WTC11 (cell line): ENCODE data around the gene LDAH. TPM values are rescaled to one million over a fixed set of nuclear protein-coding genes. Genes with fewer than 3 reads are reported as not detected.

Source experiments
- ATAC-seq: fragments of 200-7000 bp; cut with Tn5 transposase; 2 replicates; pipeline ENCODE4 v1.10.0; 2021; ENCODE audit warnings: mild to moderate bottlenecking, moderate library complexity
- CTCF ChIA-PET: fragments of 300-600 bp; sonication (Branson Sonifier 250); formaldehyde crosslinking; loops from one replicate; lab custom pipeline; 2021; ENCODE audit warnings: antibody characterized with exemption; lab: Charles Lee
- POLR2A ChIA-PET: fragments of 350-600 bp; sonication (Branson Sonifier 250); formaldehyde crosslinking; loops from one replicate; lab custom pipeline; 2021; ENCODE audit warnings: antibody characterized with exemption; lab: Charles Lee
- DNase-seq: peaks from one replicate; pipeline ENCODE4 v3.0.0; 2021; ENCODE audit warnings: low spot score
- H3K27ac Mint-ChIP-seq: 2 replicates; pipeline ENCODE4 v1.8.0; 2021; ENCODE audit warnings: mixed read lengths
- H3K27me3 Mint-ChIP-seq: 2 replicates; pipeline ENCODE4 v1.8.0; 2021; ENCODE audit warnings: low read depth, mild to moderate bottlenecking, moderate library complexity, mixed read lengths
- H3K36me3 Mint-ChIP-seq: 2 replicates; pipeline ENCODE4 v1.8.0; 2021; ENCODE audit warnings: mixed read lengths
- H3K4me1 Mint-ChIP-seq: 2 replicates; pipeline ENCODE4 v1.8.0; 2022; ENCODE audit warnings: mixed read lengths
- H3K4me3 Mint-ChIP-seq: 2 replicates; pipeline ENCODE4 v1.8.0; 2021; ENCODE audit warnings: mild to moderate bottlenecking, moderate library complexity, mixed read lengths
- H3K9me3 Mint-ChIP-seq: 2 replicates; pipeline ENCODE4 v1.8.0; 2021; ENCODE audit warnings: mixed read lengths
- AR ChIP-seq: fragments of 250-450 bp; sonication (Bioruptor Pico); IDR thresholded peaks from 2 replicates; pipeline ENCODE4 v1.9.0; 2021; ENCODE audit warnings: mild to moderate bottlenecking
- CBFB ChIP-seq: sonication (generic); formaldehyde crosslinking; IDR thresholded peaks from 2 replicates; pipeline ENCODE4 v1.8.1; 2022; ENCODE audit warnings: mild to moderate bottlenecking, low read depth, missing genetic modification reagents
- CREB1 ChIP-seq: sonication (generic); formaldehyde crosslinking; IDR thresholded peaks from 2 replicates; pipeline ENCODE4 v1.8.0; 2023; ENCODE audit warnings: mild to moderate bottlenecking, missing genetic modification reagents
- ESRRA ChIP-seq: sonication (generic); formaldehyde crosslinking; IDR thresholded peaks from 2 replicates; pipeline ENCODE4 v1.8.1; 2022; ENCODE audit warnings: mild to moderate bottlenecking, missing genetic modification reagents, borderline replicate concordance
- JAZF1 ChIP-seq: fragments of 250-450 bp; sonication (Bioruptor Pico); IDR thresholded peaks from 2 replicates; pipeline ENCODE4 v1.9.0; 2021; ENCODE audit warnings: moderate library complexity, mild to moderate bottlenecking, inconsistent platforms
- JUN ChIP-seq: sonication (generic); formaldehyde crosslinking; IDR thresholded peaks from 2 replicates; pipeline ENCODE4 v1.8.0; 2023; ENCODE audit warnings: mild to moderate bottlenecking, missing genetic modification reagents
- MYBL2 ChIP-seq: sonication (generic); formaldehyde crosslinking; IDR thresholded peaks from 2 replicates; pipeline ENCODE4 v1.8.1; 2023; ENCODE audit warnings: mild to moderate bottlenecking, moderate library complexity, missing genetic modification reagents
- NFATC4 ChIP-seq: fragments of 250-450 bp; sonication (Bioruptor Pico); IDR thresholded peaks from 2 replicates; pipeline ENCODE4 v1.9.0; 2021; ENCODE audit warnings: mild to moderate bottlenecking
- NR1H2 ChIP-seq: sonication (generic); formaldehyde crosslinking; IDR thresholded peaks from 2 replicates; pipeline ENCODE4 v1.9.0; 2021; ENCODE audit warnings: mild to moderate bottlenecking, moderate library complexity, missing genetic modification reagents
- NR2C2 ChIP-seq: sonication (generic); formaldehyde crosslinking; IDR thresholded peaks from 2 replicates; pipeline ENCODE4 v1.8.0; 2022; ENCODE audit warnings: mild to moderate bottlenecking, missing genetic modification reagents
- SMAD3 ChIP-seq: sonication (generic); formaldehyde crosslinking; IDR thresholded peaks from 2 replicates; pipeline ENCODE4 v1.8.0; 2022; ENCODE audit warnings: missing genetic modification reagents, mild to moderate bottlenecking, borderline replicate concordance
- TEAD4 ChIP-seq: sonication (generic); formaldehyde crosslinking; IDR thresholded peaks from 2 replicates; pipeline ENCODE4 v1.8.0; 2022; ENCODE audit warnings: mild to moderate bottlenecking, missing genetic modification reagents
- ZNF317 ChIP-seq: sonication (generic); formaldehyde crosslinking; IDR thresholded peaks from 2 replicates; pipeline ENCODE4 v1.8.1; 2023; ENCODE audit warnings: low read depth, mild to moderate bottlenecking, moderate library complexity, missing genetic modification reagents, borderline replicate concordance
- ZNF396 ChIP-seq: fragments of 250-450 bp; sonication (Bioruptor Pico); IDR thresholded peaks from 2 replicates; pipeline ENCODE4 v1.8.0; 2021; ENCODE audit warnings: mild to moderate bottlenecking, moderate library complexity, borderline replicate concordance
- ZNF416 ChIP-seq: fragments of 250-450 bp; sonication (Bioruptor Pico); IDR thresholded peaks from 2 replicates; pipeline ENCODE4 v1.9.0; 2021; ENCODE audit warnings: mild to moderate bottlenecking, inconsistent platforms
- ZNF512 ChIP-seq: sonication (generic); formaldehyde crosslinking; IDR thresholded peaks from 2 replicates; pipeline ENCODE4 v1.8.1; 2022; ENCODE audit warnings: missing genetic modification reagents, borderline replicate concordance
- total RNA-seq: library from RNA; stranded (reverse); gene quantifications from 3 replicates; pipeline ENCODE4 v1.2.3, GENCODE V29; 2021
- TF ChIP-seq, protein P1 (sequence below): fragments of 250-450 bp; sonication (Bioruptor Pico); IDR thresholded peaks from 2 replicates; pipeline ENCODE4 v2.1.2; 2022; ENCODE audit warnings: mild to moderate bottlenecking, moderate library complexity
- TF ChIP-seq, protein P2 (sequence below): fragments of 250-450 bp; sonication (Bioruptor Pico); IDR thresholded peaks from 2 replicates; pipeline ENCODE4 v1.9.0; 2021; ENCODE audit warnings: mild to moderate bottlenecking
- TF ChIP-seq, protein P3 (sequence below): fragments of 250-450 bp; sonication (Bioruptor Pico); IDR thresholded peaks from 2 replicates; pipeline ENCODE4 v1.9.0; 2021; ENCODE audit warnings: mild to moderate bottlenecking, borderline replicate concordance
- TF ChIP-seq, protein P4 (sequence below): fragments of 200-600 bp; IDR thresholded peaks from 2 replicates; pipeline ENCODE4 v1.8.0; 2022; ENCODE audit warnings: antibody characterized with exemption

The LDAH gene
- total RNA-seq, 1 experiment from 2014 or later: 20.5 TPM

- H3K27me3 Mint-ChIP-seq: no peaks in the 10 kb centered on the region
- no peak overlapping the region for H3K27ac Mint-ChIP-seq
- no peaks in the 10 kb centered on the region for H3K4me1 Mint-ChIP-seq
- DNase-seq (no peak), ATAC-seq (no peak)
- H3K36me3 Mint-ChIP-seq: peaks cover 12% of the 10 kb centered on the region
- peaks cover 6% of the 10 kb centered on the region for H3K9me3 Mint-ChIP-seq
- POLR2A ChIA-PET: no interaction called here
- CTCF ChIA-PET: interaction anchor here (1.3 to 3.5 kb wide), 2 partner anchors 15 to 30 kb away, joined by 5 to 17 read pairs; no protein-coding TSS in a partner anchor
- TF ChIP-seq ZNF416 (CRISPR knock-in tag) (no peak), NR1H2 (CRISPR knock-in tag) (no peak), ZNF512 (CRISPR knock-in tag) (no peak), TEAD4 (no peak), JUN (no peak), CBFB (no peak), ZNF396 (CRISPR knock-in tag) (no peak), SMAD3 (CRISPR knock-in tag) (no peak), JAZF1 (CRISPR knock-in tag) (no peak), ZNF317 (no peak), NFATC4 (CRISPR knock-in tag) (no peak), AR (CRISPR knock-in tag) (no peak), MYBL2 (no peak), ESRRA (CRISPR knock-in tag) (no peak), CREB1 (CRISPR knock-in tag) (no peak), NR2C2 (CRISPR knock-in tag) (no peak)
- TF ChIP-seq, protein P1, sequence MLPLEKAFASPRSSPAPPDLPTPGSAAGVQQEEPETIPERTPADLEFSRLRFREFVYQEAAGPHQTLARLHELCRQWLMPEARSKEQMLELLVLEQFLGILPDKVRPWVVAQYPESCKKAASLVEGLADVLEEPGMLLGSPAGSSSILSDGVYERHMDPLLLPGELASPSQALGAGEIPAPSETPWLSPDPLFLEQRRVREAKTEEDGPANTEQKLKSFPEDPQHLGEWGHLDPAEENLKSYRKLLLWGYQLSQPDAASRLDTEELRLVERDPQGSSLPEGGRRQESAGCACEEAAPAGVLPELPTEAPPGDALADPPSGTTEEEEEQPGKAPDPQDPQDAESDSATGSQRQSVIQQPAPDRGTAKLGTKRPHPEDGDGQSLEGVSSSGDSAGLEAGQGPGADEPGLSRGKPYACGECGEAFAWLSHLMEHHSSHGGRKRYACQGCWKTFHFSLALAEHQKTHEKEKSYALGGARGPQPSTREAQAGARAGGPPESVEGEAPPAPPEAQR (CRISPR knock-in tag): no peak
- TF ChIP-seq, protein P2, sequence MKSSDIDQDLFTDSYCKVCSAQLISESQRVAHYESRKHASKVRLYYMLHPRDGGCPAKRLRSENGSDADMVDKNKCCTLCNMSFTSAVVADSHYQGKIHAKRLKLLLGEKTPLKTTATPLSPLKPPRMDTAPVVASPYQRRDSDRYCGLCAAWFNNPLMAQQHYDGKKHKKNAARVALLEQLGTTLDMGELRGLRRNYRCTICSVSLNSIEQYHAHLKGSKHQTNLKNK: no peak
- TF ChIP-seq, protein P3, sequence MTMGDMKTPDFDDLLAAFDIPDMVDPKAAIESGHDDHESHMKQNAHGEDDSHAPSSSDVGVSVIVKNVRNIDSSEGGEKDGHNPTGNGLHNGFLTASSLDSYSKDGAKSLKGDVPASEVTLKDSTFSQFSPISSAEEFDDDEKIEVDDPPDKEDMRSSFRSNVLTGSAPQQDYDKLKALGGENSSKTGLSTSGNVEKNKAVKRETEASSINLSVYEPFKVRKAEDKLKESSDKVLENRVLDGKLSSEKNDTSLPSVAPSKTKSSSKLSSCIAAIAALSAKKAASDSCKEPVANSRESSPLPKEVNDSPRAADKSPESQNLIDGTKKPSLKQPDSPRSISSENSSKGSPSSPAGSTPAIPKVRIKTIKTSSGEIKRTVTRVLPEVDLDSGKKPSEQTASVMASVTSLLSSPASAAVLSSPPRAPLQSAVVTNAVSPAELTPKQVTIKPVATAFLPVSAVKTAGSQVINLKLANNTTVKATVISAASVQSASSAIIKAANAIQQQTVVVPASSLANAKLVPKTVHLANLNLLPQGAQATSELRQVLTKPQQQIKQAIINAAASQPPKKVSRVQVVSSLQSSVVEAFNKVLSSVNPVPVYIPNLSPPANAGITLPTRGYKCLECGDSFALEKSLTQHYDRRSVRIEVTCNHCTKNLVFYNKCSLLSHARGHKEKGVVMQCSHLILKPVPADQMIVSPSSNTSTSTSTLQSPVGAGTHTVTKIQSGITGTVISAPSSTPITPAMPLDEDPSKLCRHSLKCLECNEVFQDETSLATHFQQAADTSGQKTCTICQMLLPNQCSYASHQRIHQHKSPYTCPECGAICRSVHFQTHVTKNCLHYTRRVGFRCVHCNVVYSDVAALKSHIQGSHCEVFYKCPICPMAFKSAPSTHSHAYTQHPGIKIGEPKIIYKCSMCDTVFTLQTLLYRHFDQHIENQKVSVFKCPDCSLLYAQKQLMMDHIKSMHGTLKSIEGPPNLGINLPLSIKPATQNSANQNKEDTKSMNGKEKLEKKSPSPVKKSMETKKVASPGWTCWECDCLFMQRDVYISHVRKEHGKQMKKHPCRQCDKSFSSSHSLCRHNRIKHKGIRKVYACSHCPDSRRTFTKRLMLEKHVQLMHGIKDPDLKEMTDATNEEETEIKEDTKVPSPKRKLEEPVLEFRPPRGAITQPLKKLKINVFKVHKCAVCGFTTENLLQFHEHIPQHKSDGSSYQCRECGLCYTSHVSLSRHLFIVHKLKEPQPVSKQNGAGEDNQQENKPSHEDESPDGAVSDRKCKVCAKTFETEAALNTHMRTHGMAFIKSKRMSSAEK: no peak
- TF ChIP-seq, protein P4, sequence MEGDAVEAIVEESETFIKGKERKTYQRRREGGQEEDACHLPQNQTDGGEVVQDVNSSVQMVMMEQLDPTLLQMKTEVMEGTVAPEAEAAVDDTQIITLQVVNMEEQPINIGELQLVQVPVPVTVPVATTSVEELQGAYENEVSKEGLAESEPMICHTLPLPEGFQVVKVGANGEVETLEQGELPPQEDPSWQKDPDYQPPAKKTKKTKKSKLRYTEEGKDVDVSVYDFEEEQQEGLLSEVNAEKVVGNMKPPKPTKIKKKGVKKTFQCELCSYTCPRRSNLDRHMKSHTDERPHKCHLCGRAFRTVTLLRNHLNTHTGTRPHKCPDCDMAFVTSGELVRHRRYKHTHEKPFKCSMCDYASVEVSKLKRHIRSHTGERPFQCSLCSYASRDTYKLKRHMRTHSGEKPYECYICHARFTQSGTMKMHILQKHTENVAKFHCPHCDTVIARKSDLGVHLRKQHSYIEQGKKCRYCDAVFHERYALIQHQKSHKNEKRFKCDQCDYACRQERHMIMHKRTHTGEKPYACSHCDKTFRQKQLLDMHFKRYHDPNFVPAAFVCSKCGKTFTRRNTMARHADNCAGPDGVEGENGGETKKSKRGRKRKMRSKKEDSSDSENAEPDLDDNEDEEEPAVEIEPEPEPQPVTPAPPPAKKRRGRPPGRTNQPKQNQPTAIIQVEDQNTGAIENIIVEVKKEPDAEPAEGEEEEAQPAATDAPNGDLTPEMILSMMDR: no peak
- H3K4me3 Mint-ChIP-seq: no peak overlapping the region
These were observed 130.8 kb downstream of the LDAH start for GRCh38 chr2:20692081-20692480.
